Hindlimb muscle (tissue), 1 donor: ENCODE results near the gene DNAAF3. TPM values are rescaled to one million over a fixed set of nuclear protein-coding genes. Genes with fewer than 3 reads are reported as not detected.

Experiments used
- DNase-seq: peaks from one replicate; pipeline ENCODE4 v3.0.0-alpha.2; 2013
- polyA plus RNA-seq: library from polyadenylated mRNA; unstranded; fragments of 120-200 nt; gene quantifications from one replicate; pipeline ENCODE4 v1.2.1, GENCODE V29; 2013; ENCODE audit not compliant: insufficient read length

Gene DNAAF3
- polyA plus RNA-seq, 1 donor = 1.2 TPM

GRCh38 chr19:55115446-55116065, 50.9 kb downstream of the DNAAF3 start:
- DNase-seq = no peak

- no peak for DNase-seq
Observed at GRCh38 chr19:55114566-55115145, 51.8 kb downstream of the DNAAF3 start.

GRCh38 chr19:55113570-55114039, 52.8 kb downstream of the DNAAF3 start:
- peak; percentile 96 for DNase-seq

GRCh38 chr19:55112777-55113569, 53.4 kb downstream of the DNAAF3 start:
- no peak for DNase-seq

GRCh38 chr19:55112246-55112776, 54.1 kb downstream of the DNAAF3 start:
- DNase-seq = no peak

- DNase-seq = no peak
Observed at GRCh38 chr19:55111238-55111831, 55.1 kb downstream of the DNAAF3 start.

GRCh38 chr19:55109527-55110291, 56.7 kb downstream of the DNAAF3 start:
- DNase-seq = no peak

Other genes with a start within 250 kb of the DNAAF3 start
- not detected for gene NLRP7, start 219.1 kb downstream of the DNAAF3 start, polyA plus RNA-seq
- gene NLRP2, start 200.2 kb downstream of the DNAAF3 start, polyA plus RNA-seq = 0.59 TPM
- gene GP6, start 128.3 kb downstream of the DNAAF3 start, polyA plus RNA-seq = 0.15 TPM
- gene RDH13, start 103.5 kb downstream of the DNAAF3 start, polyA plus RNA-seq = 14.5 TPM
- gene EPS8L1, start 90.7 kb downstream of the DNAAF3 start, polyA plus RNA-seq = 2.6 TPM
- 74.0 TPM for gene PPP1R12C, start 49.0 kb downstream of the DNAAF3 start, polyA plus RNA-seq
- 516 TPM for gene TNNT1, start 17.4 kb downstream of the DNAAF3 start, polyA plus RNA-seq
- gene TNNI3, start 8.9 kb downstream of the DNAAF3 start, polyA plus RNA-seq = 1.9 TPM
- gene SYT5, start 13.7 kb upstream of the DNAAF3 start, polyA plus RNA-seq = 0.13 TPM
- 0.27 TPM for gene PTPRH, start 42.9 kb upstream of the DNAAF3 start, polyA plus RNA-seq
- 2.6 TPM for gene TMEM86B, start 62.1 kb upstream of the DNAAF3 start, polyA plus RNA-seq
- 31.5 TPM for gene PPP6R1, start 92.4 kb upstream of the DNAAF3 start, polyA plus RNA-seq
- 30.6 TPM for gene HSPBP1, start 113.5 kb upstream of the DNAAF3 start, polyA plus RNA-seq
- gene BRSK1, start 117.4 kb upstream of the DNAAF3 start, polyA plus RNA-seq = 5.8 TPM
- gene TMEM150B, start 158.7 kb upstream of the DNAAF3 start, polyA plus RNA-seq = 1.3 TPM
- gene KMT5C, start 173.3 kb upstream of the DNAAF3 start, polyA plus RNA-seq = 26.8 TPM
- 0.65 TPM for gene COX6B2, start 188.1 kb upstream of the DNAAF3 start, polyA plus RNA-seq
- gene GARIN5B, start 196.6 kb upstream of the DNAAF3 start, polyA plus RNA-seq = not detected
- gene IL11, start 203.8 kb upstream of the DNAAF3 start, polyA plus RNA-seq = 0.25 TPM
- not detected for gene TMEM190, start 210.2 kb upstream of the DNAAF3 start, polyA plus RNA-seq
- gene TMEM238, start 217.7 kb upstream of the DNAAF3 start, polyA plus RNA-seq = 0.32 TPM
- gene RPL28, start 219.3 kb upstream of the DNAAF3 start, polyA plus RNA-seq = 1,898 TPM
- 47.2 TPM for gene UBE2S, start 241.2 kb upstream of the DNAAF3 start, polyA plus RNA-seq